Astrocyte (in vitro differentiated cells and primary cell): ENCODE measurements around the gene POLR2I. TPM values are rescaled to one million over a fixed set of nuclear protein-coding genes. Genes with fewer than 3 reads are reported as not detected.
A peak's percentile ranks its signal among the peaks of the same experiment; 100 is the strongest.

Experiments used
- DNase-seq: peaks from one replicate; pipeline ENCODE4 v3.0.0-alpha.2; 2010; ENCODE audit warnings: low read depth
- FAIRE-seq: peaks from 2 replicates; lab custom pipeline; 2011; peaks lifted over from hg19 to GRCh38; lab: Jason Lieb, UNC
- H2AFZ ChIP-seq: 2 replicates; pipeline ENCODE4 v1.6.0; 2012; ENCODE audit warnings: low read depth, low read length, inconsistent platforms
- H3K27ac ChIP-seq: 2 replicates; pipeline ENCODE4 v1.5.1; 2011; ENCODE audit warnings: low read depth, low read length, inconsistent platforms
- H3K27me3 ChIP-seq: 2 replicates; pipeline ENCODE4 v1.6.0; 2011; ENCODE audit warnings: low read length, inconsistent platforms; ENCODE audit not compliant: insufficient read depth
- H3K36me3 ChIP-seq: 2 replicates; pipeline ENCODE4 v1.5.1; 2011; ENCODE audit warnings: low read length, inconsistent platforms; ENCODE audit not compliant: insufficient read depth
- H3K4me1 ChIP-seq: 2 replicates; pipeline ENCODE4 v1.5.1; 2011; ENCODE audit warnings: low read length, inconsistent platforms; ENCODE audit not compliant: insufficient read depth
- H3K4me2 ChIP-seq: 2 replicates; pipeline ENCODE4 v1.6.0; 2012; ENCODE audit warnings: low read length, inconsistent platforms
- H3K4me3 ChIP-seq: 2 replicates; pipeline ENCODE4 v1.5.1; 2011; ENCODE audit warnings: low read depth, mild to moderate bottlenecking, low read length, inconsistent platforms; ENCODE audit not compliant: insufficient read depth
- H3K79me2 ChIP-seq: 2 replicates; pipeline ENCODE4 v1.6.0; 2012; ENCODE audit warnings: mild to moderate bottlenecking, low read length, inconsistent platforms; ENCODE audit not compliant: insufficient read depth
- H3K9ac ChIP-seq: 2 replicates; pipeline ENCODE4 v1.6.0; 2012; ENCODE audit warnings: mild to moderate bottlenecking, low read length, inconsistent platforms
- H3K9me3 ChIP-seq: 2 replicates; pipeline ENCODE4 v1.5.1; 2012; ENCODE audit warnings: low read depth, mild to moderate bottlenecking, low read length, inconsistent platforms; ENCODE audit not compliant: insufficient read depth
- H4K20me1 ChIP-seq: 2 replicates; pipeline ENCODE4 v1.6.0; 2012; ENCODE audit warnings: low read length, inconsistent platforms; ENCODE audit not compliant: insufficient read depth
- H3K27ac Mint-ChIP-seq: one replicate; pipeline ENCODE4 v1.8.0; 2021; ENCODE audit warnings: mild to moderate bottlenecking, mixed read lengths; ENCODE audit not compliant: unreplicated experiment
- H3K27me3 Mint-ChIP-seq: one replicate; pipeline ENCODE4 v1.8.0; 2021; ENCODE audit warnings: low read depth, mixed read lengths; ENCODE audit not compliant: unreplicated experiment
- H3K36me3 Mint-ChIP-seq: one replicate; pipeline ENCODE4 v1.8.0; 2021; ENCODE audit warnings: low read depth, mixed read lengths; ENCODE audit not compliant: unreplicated experiment
- H3K4me1 Mint-ChIP-seq: one replicate; pipeline ENCODE4 v1.8.0; 2021; ENCODE audit warnings: low read depth, mixed read lengths; ENCODE audit not compliant: unreplicated experiment
- H3K4me3 Mint-ChIP-seq: one replicate; pipeline ENCODE4 v1.8.0; 2021; ENCODE audit warnings: mild to moderate bottlenecking, moderate library complexity, mixed read lengths; ENCODE audit not compliant: unreplicated experiment
- H3K9me3 Mint-ChIP-seq: one replicate; pipeline ENCODE4 v1.8.0; 2021; ENCODE audit warnings: mild to moderate bottlenecking, mixed read lengths; ENCODE audit not compliant: unreplicated experiment
- CTCF ChIP-seq: IDR thresholded peaks from 2 replicates; pipeline ENCODE4 v1.5.1; 2011; ENCODE audit warnings: low read depth, mild to moderate bottlenecking, inconsistent platforms, low read length, moderate library complexity; ENCODE audit not compliant: insufficient read depth
- EZH2 ChIP-seq: IDR thresholded peaks from 2 replicates; pipeline ENCODE4 v1.6.1; 2012; ENCODE audit warnings: mild to moderate bottlenecking, low read length, inconsistent platforms; ENCODE audit not compliant: insufficient read depth
- total RNA-seq: library from RNA; stranded (reverse); gene quantifications from 2 replicates; pipeline ENCODE4 v1.2.1, GENCODE V29; 2021

The POLR2I gene
- total RNA-seq, 1 donor from 2014 or later, result 65.1 TPM

- no peaks in the 10 kb centered on the region for H3K9me3 ChIP-seq
- H3K4me3 Mint-ChIP-seq, result peak within 1 kb of the TSS; percentile 99
- no peaks in the 10 kb centered on the region for H3K27me3 ChIP-seq
- peaks cover 11% of the 10 kb centered on the region for H3K4me1 Mint-ChIP-seq
- H3K27me3 Mint-ChIP-seq, result no peaks in the 10 kb centered on the region
- peak within 1 kb of the TSS; percentile 58 for H3K27ac ChIP-seq
- peak within 1 kb of the TSS; percentile 88 for H3K4me2 ChIP-seq
- H3K9me3 Mint-ChIP-seq, result no peaks in the 10 kb centered on the region
- H3K36me3 ChIP-seq, result peaks cover 7% of the 10 kb centered on the region
- FAIRE-seq (no peak), DNase-seq (peak; percentile 14)
- H3K4me1 ChIP-seq, result peaks cover 12% of the 10 kb centered on the region
- H3K9ac ChIP-seq, result peak within 1 kb of the TSS; percentile 81
- H3K4me3 ChIP-seq, result peak within 1 kb of the TSS; percentile 68
- H3K36me3 Mint-ChIP-seq, result peaks cover 24% of the 10 kb centered on the region
- TF ChIP-seq CTCF (no peak), EZH2 (no peak)
- peak within 1 kb of the TSS; percentile 91 for H3K27ac Mint-ChIP-seq
- peak within 1 kb of the TSS; percentile 83 for H2AFZ ChIP-seq
- peaks cover 40% of the 10 kb centered on the region for H3K79me2 ChIP-seq
- H4K20me1 ChIP-seq, result peaks cover 35% of the 10 kb centered on the region
These were observed 1.0 kb upstream of the POLR2I start, which contains the start of gene TBCB for GRCh38 chr19:36115453-36116343. TSS of gene TBCB (plus strand) at chr19:36115468. CDS start at chr19:36115561, 93 bp downstream.

DNA sequence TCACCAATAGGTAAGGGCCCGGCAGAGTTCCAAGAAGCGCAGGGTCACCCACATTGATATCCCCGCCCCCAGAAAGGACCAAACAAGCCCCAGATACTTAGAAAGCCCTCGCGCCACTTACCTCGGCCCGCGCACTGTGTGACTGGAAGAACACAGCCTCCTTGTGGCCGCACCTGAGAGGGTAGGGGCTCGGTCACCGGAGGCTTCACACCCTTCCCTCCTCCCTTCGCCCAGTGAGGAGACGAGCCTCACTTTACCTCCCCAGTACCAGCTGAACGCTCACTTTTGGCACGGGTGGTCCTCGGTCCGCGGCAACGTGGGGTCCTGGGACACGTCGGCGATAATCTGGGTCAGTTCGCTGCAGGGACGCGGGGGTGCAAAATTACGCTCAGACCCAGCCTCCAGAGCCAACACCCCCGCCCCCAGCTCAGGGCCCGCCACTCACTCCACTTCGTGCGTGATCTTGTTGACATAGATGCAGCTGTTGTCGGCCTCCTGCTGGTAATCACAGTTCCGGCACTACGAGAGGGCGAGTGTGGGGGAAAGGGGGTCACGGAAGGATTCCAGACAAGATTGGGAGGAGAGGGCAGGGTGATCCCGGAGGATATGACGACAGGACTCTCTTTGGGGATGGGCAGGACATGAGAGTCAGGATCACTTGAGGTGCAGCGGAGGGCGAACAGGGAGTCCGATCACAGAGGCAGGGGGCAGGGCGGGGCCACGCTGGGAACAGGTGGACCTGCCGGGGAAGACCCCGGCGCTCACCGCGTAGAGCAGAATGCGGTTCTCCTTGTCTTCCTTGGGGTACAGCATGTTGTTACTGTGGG lies 568 bp downstream of the POLR2I start:
- peak overlapping the region; percentile 83 for H2AFZ ChIP-seq
- Mint-ChIP-seq H3K36me3 (peaks cover 18% of the 10 kb centered on the region), H3K4me1 (peaks cover 8% of the 10 kb centered on the region), H3K27ac (peak overlapping the region; percentile 91), H3K27me3 (no peaks in the 10 kb centered on the region), H3K4me3 (peak overlapping the region; percentile 99), H3K9me3 (no peaks in the 10 kb centered on the region)
- H3K36me3 ChIP-seq, result peaks cover 6% of the 10 kb centered on the region
- peaks cover 12% of the 10 kb centered on the region for H3K4me1 ChIP-seq
- peak overlapping the region; percentile 81 for H3K9ac ChIP-seq
- DNase-seq (peak; percentile 23), FAIRE-seq (no peak)
- TF ChIP-seq EZH2, result no peak
- TF ChIP-seq CTCF, result no peak
- no peaks in the 10 kb centered on the region for H3K27me3 ChIP-seq
- peak overlapping the region; percentile 68 for H3K4me3 ChIP-seq
- no peaks in the 10 kb centered on the region for H3K9me3 ChIP-seq
- H3K27ac ChIP-seq, result peak overlapping the region; percentile 30
- H3K4me2 ChIP-seq, result peak overlapping the region; percentile 88
- peaks cover 32% of the 10 kb centered on the region for H3K79me2 ChIP-seq
- peaks cover 22% of the 10 kb centered on the region for H4K20me1 ChIP-seq
